ENCODE measurements around the gene MALT1.
"Not testable (repeated sequence)": the region's sequence is repeated elsewhere in the genome, so short reads cannot be mapped to it uniquely, and the experiment has no call there.

DNA sequence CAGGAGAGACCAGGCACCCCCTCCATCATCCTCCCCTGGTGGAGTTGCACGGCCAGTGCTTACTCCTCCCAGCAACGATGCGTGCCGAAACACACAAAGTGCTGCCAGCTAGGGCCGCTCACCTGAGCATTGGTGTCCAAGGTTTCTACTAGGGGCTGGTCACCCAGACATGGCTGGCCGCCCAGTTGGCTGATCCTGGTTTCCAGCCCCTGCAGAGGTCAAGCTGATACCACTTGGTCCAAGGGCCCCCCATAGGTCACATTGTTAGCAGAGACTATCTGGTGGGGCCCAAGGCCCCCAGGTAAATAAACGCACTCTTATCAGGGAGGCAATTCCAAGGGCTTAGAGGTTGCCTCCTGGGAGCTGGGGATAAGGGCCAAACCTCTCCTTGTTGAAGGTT lies 86.1 kb downstream of the MALT1 start:
- TF ChIP-seq, protein P1, sequence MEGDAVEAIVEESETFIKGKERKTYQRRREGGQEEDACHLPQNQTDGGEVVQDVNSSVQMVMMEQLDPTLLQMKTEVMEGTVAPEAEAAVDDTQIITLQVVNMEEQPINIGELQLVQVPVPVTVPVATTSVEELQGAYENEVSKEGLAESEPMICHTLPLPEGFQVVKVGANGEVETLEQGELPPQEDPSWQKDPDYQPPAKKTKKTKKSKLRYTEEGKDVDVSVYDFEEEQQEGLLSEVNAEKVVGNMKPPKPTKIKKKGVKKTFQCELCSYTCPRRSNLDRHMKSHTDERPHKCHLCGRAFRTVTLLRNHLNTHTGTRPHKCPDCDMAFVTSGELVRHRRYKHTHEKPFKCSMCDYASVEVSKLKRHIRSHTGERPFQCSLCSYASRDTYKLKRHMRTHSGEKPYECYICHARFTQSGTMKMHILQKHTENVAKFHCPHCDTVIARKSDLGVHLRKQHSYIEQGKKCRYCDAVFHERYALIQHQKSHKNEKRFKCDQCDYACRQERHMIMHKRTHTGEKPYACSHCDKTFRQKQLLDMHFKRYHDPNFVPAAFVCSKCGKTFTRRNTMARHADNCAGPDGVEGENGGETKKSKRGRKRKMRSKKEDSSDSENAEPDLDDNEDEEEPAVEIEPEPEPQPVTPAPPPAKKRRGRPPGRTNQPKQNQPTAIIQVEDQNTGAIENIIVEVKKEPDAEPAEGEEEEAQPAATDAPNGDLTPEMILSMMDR (IDR thresholded peaks at IDR 0.05; ENCODE audit: low read length), result not testable (repeated sequence)
- not testable (repeated sequence) for TF ChIP-seq EZH2phosphoT487 (IDR thresholded peaks at IDR 0.05; ENCODE audit: low read length)
